GM12872 (cell line): ENCODE results near the gene CCPG1.

Experiments
- CTCF ChIP-seq: IDR thresholded peaks from 3 replicates; pipeline ENCODE4 v1.5.1; 2011; ENCODE audit warnings: low read depth, mild to moderate bottlenecking, low read length, moderate library complexity; ENCODE audit not compliant: insufficient read depth

Gene CCPG1

GRCh38 chr15:55403531-55403930 lies 4.6 kb downstream of the CCPG1 start:
- TF ChIP-seq CTCF = no peak

GRCh38 chr15:55402707-55403106 lies 5.5 kb downstream of the CCPG1 start:
- TF ChIP-seq CTCF = no peak

GRCh38 chr15:55401786-55402246 lies 6.3 kb downstream of the CCPG1 start:
- no peak for TF ChIP-seq CTCF

- no peak for TF ChIP-seq CTCF
Observed at GRCh38 chr15:55398243-55398642, 9.9 kb downstream of the CCPG1 start.

- TF ChIP-seq CTCF = no peak
Observed at GRCh38 chr15:55394694-55395093, 13.5 kb downstream of the CCPG1 start.

GRCh38 chr15:55389264-55389607 lies 18.9 kb downstream of the CCPG1 start:
- TF ChIP-seq CTCF = no peak

- TF ChIP-seq CTCF = no peak
Observed at GRCh38 chr15:55387027-55387426, 21.1 kb downstream of the CCPG1 start.

- TF ChIP-seq CTCF = no peak
Observed at GRCh38 chr15:55383687-55384086, 24.5 kb downstream of the CCPG1 start.
